ACC112 (cell line): ENCODE data around the gene MEIS1.

Source experiments
- H2AFZ ChIP-seq: fragments of 200-600 bp; sonication (generic); one replicate; pipeline ENCODE4 v1.6.0; 2017; ENCODE audit warnings: antibody characterized with exemption, low read length; ENCODE audit not compliant: unreplicated experiment
- H3K27ac ChIP-seq: fragments of 200-600 bp; sonication (generic); 2 replicates; pipeline ENCODE4 v1.5.1; 2014; ENCODE audit warnings: low read depth, mild to moderate bottlenecking, antibody characterized with exemption, low read length, moderate library complexity
- H3K27me3 ChIP-seq: fragments of 200-600 bp; sonication (generic); 2 replicates; pipeline ENCODE4 v1.6.1; 2014; ENCODE audit warnings: mild to moderate bottlenecking, antibody characterized with exemption, low read length, moderate library complexity, mixed read lengths; ENCODE audit not compliant: insufficient read depth
- H3K36me3 ChIP-seq: fragments of 200-600 bp; sonication (generic); 2 replicates; pipeline ENCODE4 v1.6.1; 2016; ENCODE audit warnings: mild to moderate bottlenecking, antibody characterized with exemption, low read length, moderate library complexity, mixed read lengths; ENCODE audit not compliant: insufficient read depth
- H3K4me1 ChIP-seq: fragments of 200-600 bp; sonication (generic); one replicate; pipeline ENCODE4 v1.6.1; 2016; ENCODE audit warnings: low read length, mixed read lengths; ENCODE audit not compliant: insufficient read depth, unreplicated experiment, control insufficient read depth
- H3K4me3 ChIP-seq: fragments of 200-600 bp; sonication (generic); 2 replicates; pipeline ENCODE4 v1.5.1; 2014; ENCODE audit warnings: mild to moderate bottlenecking, low read depth, low read length
- H3K79me2 ChIP-seq: fragments of 200-600 bp; sonication (generic); one replicate; pipeline ENCODE4 v1.6.0; 2016; ENCODE audit warnings: low read length; ENCODE audit not compliant: control insufficient read depth, unreplicated experiment, insufficient read depth

The MEIS1 gene

GRCh38 chr2:66587216-66587615 lies 152.3 kb downstream of the MEIS1 start:
- H3K79me2 ChIP-seq = no peaks in the 10 kb centered on the region
- H3K27ac ChIP-seq = no peak overlapping the region
- H3K27me3 ChIP-seq = peaks cover 21% of the 10 kb centered on the region
- no peak overlapping the region for H3K4me3 ChIP-seq
- H3K36me3 ChIP-seq = no peaks in the 10 kb centered on the region
- H2AFZ ChIP-seq = no peak overlapping the region
- no peaks in the 10 kb centered on the region for H3K4me1 ChIP-seq

- no peaks in the 10 kb centered on the region for H3K4me1 ChIP-seq
- no peak overlapping the region for H3K4me3 ChIP-seq
- H3K79me2 ChIP-seq = no peaks in the 10 kb centered on the region
- no peaks in the 10 kb centered on the region for H3K27me3 ChIP-seq
- H3K36me3 ChIP-seq = no peaks in the 10 kb centered on the region
- no peak overlapping the region for H2AFZ ChIP-seq
- H3K27ac ChIP-seq = no peak overlapping the region
Observed at GRCh38 chr2:66594001-66594400, 159.1 kb downstream of the MEIS1 start.

GRCh38 chr2:66595556-66595955 lies 160.6 kb downstream of the MEIS1 start:
- Histone ChIP-seq H3K27me3 (peaks cover 4% of the 10 kb centered on the region), H3K4me3 (no peak overlapping the region), H3K4me1 (no peaks in the 10 kb centered on the region), H2AFZ (no peak overlapping the region), H3K27ac (no peak overlapping the region), H3K36me3 (no peaks in the 10 kb centered on the region), H3K79me2 (no peaks in the 10 kb centered on the region)

DNA sequence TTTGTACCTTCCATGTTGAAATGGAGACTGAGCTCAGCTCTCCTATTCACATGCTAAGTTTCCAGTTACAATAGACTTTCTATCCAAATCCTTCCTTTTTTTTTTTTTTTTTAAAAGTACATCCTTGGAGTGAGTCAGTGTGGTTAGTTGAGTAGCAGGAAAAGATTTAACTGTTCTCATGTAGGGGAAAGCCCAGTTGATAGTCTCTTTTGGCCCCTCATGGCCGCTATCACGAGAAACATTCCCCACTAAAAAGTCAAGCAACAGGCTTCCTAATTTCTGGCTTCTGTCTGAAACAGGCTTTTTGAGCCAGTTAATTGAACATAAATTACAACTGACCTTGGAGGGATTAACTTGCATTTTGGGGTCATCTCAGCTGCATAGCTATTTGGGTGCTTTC lies 161.3 kb downstream of the MEIS1 start:
- H2AFZ ChIP-seq = no peak overlapping the region
- H3K4me3 ChIP-seq = no peak overlapping the region
- H3K36me3 ChIP-seq = no peaks in the 10 kb centered on the region
- H3K27me3 ChIP-seq = peaks cover 8% of the 10 kb centered on the region
- H3K79me2 ChIP-seq = no peaks in the 10 kb centered on the region
- no peak overlapping the region for H3K27ac ChIP-seq
- H3K4me1 ChIP-seq = no peaks in the 10 kb centered on the region

DNA sequence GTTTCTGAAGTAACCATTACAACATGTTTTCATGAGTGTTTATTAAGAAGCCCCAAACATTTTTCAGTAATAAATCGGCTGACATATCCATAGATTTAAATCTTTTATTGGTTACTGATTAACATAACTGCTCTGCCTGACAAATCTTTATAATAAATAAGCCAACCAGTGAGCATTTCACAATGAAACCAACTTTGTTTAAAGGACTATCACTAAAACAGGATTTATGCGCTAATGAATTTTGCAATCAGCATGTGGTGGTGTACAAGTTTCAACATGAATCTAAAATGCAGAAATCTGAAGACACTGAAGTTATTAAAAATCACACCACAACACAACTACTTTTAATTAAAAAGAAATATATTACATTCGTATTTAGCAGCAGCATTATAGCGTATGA lies 166.7 kb downstream of the MEIS1 start:
- Histone ChIP-seq H3K4me3 (no peak overlapping the region), H3K79me2 (no peaks in the 10 kb centered on the region), H3K36me3 (no peaks in the 10 kb centered on the region), H3K27me3 (peaks cover 8% of the 10 kb centered on the region), H3K27ac (no peak overlapping the region), H2AFZ (no peak overlapping the region), H3K4me1 (no peaks in the 10 kb centered on the region)

DNA sequence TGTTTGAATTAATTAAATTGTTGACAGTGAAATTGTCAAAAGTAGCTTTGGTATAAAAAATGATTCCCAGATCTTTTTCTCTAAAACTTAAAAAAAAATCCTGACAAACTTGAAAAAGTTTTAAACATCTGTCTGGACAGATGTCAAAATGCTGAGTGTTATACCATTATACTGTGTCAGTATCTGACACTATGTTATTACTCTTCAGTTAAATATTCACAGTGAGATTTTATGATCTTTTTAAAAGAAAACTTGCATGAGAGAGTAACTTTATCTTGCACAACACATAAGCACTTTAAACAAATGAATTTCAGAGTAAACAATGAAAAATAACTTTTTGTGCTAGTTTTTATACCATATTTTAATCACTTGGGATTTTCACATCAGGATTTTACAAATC lies 167.4 kb downstream of the MEIS1 start:
- no peaks in the 10 kb centered on the region for H3K36me3 ChIP-seq
- no peaks in the 10 kb centered on the region for H3K79me2 ChIP-seq
- H3K27ac ChIP-seq = no peak overlapping the region
- no peaks in the 10 kb centered on the region for H3K4me1 ChIP-seq
- no peak overlapping the region for H3K4me3 ChIP-seq
- H2AFZ ChIP-seq = no peak overlapping the region
- peaks cover 8% of the 10 kb centered on the region for H3K27me3 ChIP-seq

GRCh38 chr2:66604326-66604725 lies 169.4 kb downstream of the MEIS1 start:
- no peak overlapping the region for H3K27ac ChIP-seq
- no peak overlapping the region for H3K4me3 ChIP-seq
- no peaks in the 10 kb centered on the region for H3K79me2 ChIP-seq
- H3K4me1 ChIP-seq = no peaks in the 10 kb centered on the region
- peaks cover 8% of the 10 kb centered on the region for H3K27me3 ChIP-seq
- H2AFZ ChIP-seq = no peak overlapping the region
- no peaks in the 10 kb centered on the region for H3K36me3 ChIP-seq

DNA sequence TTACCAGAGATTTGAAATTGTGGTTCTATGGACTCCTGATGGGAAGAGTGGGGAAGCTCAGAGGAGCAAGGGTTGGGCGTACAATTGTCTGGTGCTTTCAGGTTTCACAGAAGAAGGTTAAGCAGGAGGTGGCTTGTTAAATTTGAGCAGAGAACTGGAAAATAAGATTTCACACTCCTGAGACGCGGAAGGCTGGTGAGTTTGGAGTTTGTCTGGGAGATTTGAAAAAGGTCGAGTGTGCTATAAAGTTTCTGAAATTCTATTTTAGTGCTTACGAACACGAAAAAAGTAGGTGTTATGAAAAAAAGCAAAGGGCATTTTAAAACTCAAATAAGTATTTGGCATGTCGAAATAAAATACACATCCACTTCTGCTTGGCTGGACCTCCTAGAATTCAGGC lies 170.1 kb downstream of the MEIS1 start:
- H3K36me3 ChIP-seq = no peaks in the 10 kb centered on the region
- no peak overlapping the region for H3K27ac ChIP-seq
- H3K4me3 ChIP-seq = no peak overlapping the region
- H3K79me2 ChIP-seq = no peaks in the 10 kb centered on the region
- H3K4me1 ChIP-seq = no peaks in the 10 kb centered on the region
- H3K27me3 ChIP-seq = peaks cover 8% of the 10 kb centered on the region
- no peak overlapping the region for H2AFZ ChIP-seq

GRCh38 chr2:66607152-66607551 lies 172.2 kb downstream of the MEIS1 start:
- Histone ChIP-seq H3K27me3 (no peaks in the 10 kb centered on the region), H2AFZ (no peak overlapping the region), H3K79me2 (no peaks in the 10 kb centered on the region), H3K27ac (no peak overlapping the region), H3K36me3 (no peaks in the 10 kb centered on the region), H3K4me3 (no peak overlapping the region), H3K4me1 (no peaks in the 10 kb centered on the region)
